Suprapubic skin (tissue), 4 donors: ENCODE results near the gene MSH2. TPM values are rescaled to one million over a fixed set of nuclear protein-coding genes. Genes with fewer than 3 reads are reported as not detected.

ENCODE experiments used
- DNase-seq, 2 donors: peaks; one replicate each; pipeline ENCODE4 v3.0.0-alpha.2; 2019; ENCODE audit warnings: low spot score in 2 of 2
- H3K27ac ChIP-seq: fragments of 200-600 bp; sonication (generic); one replicate; pipeline ENCODE4 v1.5.1; 2019
- H3K27me3 ChIP-seq: fragments of 200-600 bp; sonication (generic); one replicate; pipeline ENCODE4 v1.5.1; 2019
- H3K36me3 ChIP-seq: fragments of 200-600 bp; sonication (generic); one replicate; pipeline ENCODE4 v1.5.1; 2019
- H3K4me1 ChIP-seq: fragments of 200-600 bp; sonication (generic); one replicate; pipeline ENCODE4 v1.5.1; 2019
- H3K4me3 ChIP-seq: fragments of 200-600 bp; sonication (generic); one replicate; pipeline ENCODE4 v1.5.1; 2019; ENCODE audit warnings: mild to moderate bottlenecking
- H3K9me3 ChIP-seq: fragments of 200-600 bp; sonication (generic); one replicate; pipeline ENCODE4 v1.5.1; 2019
- EP300 ChIP-seq: sonication (generic); formaldehyde crosslinking; IDR thresholded peaks from one replicate; pipeline ENCODE4 v1.6.1; 2017; ENCODE audit warnings: antibody characterized with exemption
- POLR2A ChIP-seq, 2 donors: fragments of 450-650 bp; IDR thresholded peaks; one replicate each; pipeline ENCODE4 v1.6.1; 2017; ENCODE audit warnings: antibody characterized with exemption in 2 of 2, mild to moderate bottlenecking in 2 of 2, moderate library complexity in 2 of 2
- POLR2AphosphoS5 ChIP-seq, 3 donors: sonication (generic); formaldehyde crosslinking; IDR thresholded peaks; one replicate each; pipeline ENCODE4 v1.6.1; 2017; ENCODE audit warnings: antibody characterized with exemption in 3 of 3
- WGBS: methylation state at CpG from one replicate; pipeline ENCODE4 v1.1.5; 2018; 5-methylcytosine and 5-hydroxymethylcytosine counted together
- total RNA-seq, 4 donors: library from RNA; depleted of rRNA; stranded (reverse); fragments of >200 nt; gene quantifications; one replicate each; pipeline ENCODE4 v1.1.0, GENCODE V29; 2016
- TF ChIP-seq, protein P1 (sequence below), 2 donors: fragments of 200-600 bp in 1 of 2; fragments of 450-650 bp in 1 of 2; sonication (generic) in 1 of 2; IDR thresholded peaks; one replicate each; pipeline ENCODE4 v1.5.1; 2016 to 2019; ENCODE audit warnings: antibody characterized with exemption in 2 of 2, mild to moderate bottlenecking in 1 of 2, moderate library complexity in 1 of 2

Gene MSH2
- total RNA-seq, 4 donors from 2014 or later = 11.8 to 18.1 (median 13.8) TPM

DNA sequence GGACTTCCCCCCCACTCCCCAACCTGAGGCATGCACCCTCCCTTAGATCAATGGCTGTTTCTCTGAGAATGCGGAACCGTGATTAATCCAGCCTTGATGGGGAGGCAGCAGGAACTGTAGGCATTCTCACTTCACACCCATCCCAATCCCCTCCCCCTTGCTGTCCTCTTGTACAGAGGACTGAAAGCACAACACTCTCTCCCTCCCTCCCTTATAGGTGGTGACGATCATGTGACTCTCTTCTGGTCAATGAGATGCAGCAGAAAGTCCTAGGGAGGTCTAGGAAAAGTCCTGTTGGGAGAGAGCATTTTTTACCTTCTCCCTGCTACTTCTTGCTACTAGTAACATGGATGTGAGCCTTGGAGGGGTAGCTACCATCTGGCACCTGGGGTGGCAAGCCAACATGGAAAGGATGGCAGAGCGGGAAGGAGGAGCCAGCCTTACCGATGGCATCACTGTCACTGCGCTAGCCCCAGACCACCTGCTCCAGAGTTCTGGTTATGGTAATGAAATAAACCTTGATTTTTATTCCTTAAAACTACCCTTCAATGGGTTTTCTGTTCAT is 106.9 kb downstream of the MSH2 start:
- Histone ChIP-seq H3K27ac (no peak overlapping the region), H3K36me3 (no peaks in the 10 kb centered on the region), H3K27me3 (no peaks in the 10 kb centered on the region), H3K4me1 (no peaks in the 10 kb centered on the region), H3K4me3 (no peak overlapping the region), H3K9me3 (no peaks in the 10 kb centered on the region)
- 97% methylated on average over 6 of the region's 6 CpGs for WGBS
- DNase-seq = no peak
- TF ChIP-seq POLR2A (IDR thresholded peaks at IDR 0.05) (no peak), EP300 (no peak), POLR2AphosphoS5 (IDR thresholded peaks at IDR 0.05) (no peak)
- TF ChIP-seq, protein P1, sequence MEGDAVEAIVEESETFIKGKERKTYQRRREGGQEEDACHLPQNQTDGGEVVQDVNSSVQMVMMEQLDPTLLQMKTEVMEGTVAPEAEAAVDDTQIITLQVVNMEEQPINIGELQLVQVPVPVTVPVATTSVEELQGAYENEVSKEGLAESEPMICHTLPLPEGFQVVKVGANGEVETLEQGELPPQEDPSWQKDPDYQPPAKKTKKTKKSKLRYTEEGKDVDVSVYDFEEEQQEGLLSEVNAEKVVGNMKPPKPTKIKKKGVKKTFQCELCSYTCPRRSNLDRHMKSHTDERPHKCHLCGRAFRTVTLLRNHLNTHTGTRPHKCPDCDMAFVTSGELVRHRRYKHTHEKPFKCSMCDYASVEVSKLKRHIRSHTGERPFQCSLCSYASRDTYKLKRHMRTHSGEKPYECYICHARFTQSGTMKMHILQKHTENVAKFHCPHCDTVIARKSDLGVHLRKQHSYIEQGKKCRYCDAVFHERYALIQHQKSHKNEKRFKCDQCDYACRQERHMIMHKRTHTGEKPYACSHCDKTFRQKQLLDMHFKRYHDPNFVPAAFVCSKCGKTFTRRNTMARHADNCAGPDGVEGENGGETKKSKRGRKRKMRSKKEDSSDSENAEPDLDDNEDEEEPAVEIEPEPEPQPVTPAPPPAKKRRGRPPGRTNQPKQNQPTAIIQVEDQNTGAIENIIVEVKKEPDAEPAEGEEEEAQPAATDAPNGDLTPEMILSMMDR (IDR thresholded peaks at IDR 0.05) = no peak

DNA sequence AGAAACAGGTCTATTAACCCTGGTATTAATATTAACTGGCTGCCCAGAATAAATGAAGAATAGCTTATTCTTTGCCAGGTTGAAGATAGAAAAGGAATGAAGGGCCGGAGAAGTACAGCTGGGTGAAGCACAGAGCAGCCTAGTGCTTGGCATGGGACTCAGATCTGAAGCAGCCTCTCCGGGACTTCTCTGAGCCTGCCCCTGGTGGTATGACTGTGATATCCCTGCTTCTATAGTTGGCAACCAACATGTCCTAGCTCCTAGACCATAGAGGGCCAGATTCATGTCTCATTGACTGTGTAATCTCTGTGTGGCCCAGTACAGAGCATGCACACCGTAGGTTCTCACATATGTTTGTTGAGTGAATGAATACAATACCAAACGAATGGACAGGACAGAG is 107.8 kb downstream of the MSH2 start:
- Histone ChIP-seq H3K27ac (no peak overlapping the region), H3K4me3 (no peak overlapping the region), H3K36me3 (no peaks in the 10 kb centered on the region), H3K27me3 (no peaks in the 10 kb centered on the region), H3K4me1 (no peaks in the 10 kb centered on the region), H3K9me3 (no peaks in the 10 kb centered on the region)
- 97% methylated on average over 4 of the region's 4 CpGs for WGBS
- TF ChIP-seq EP300 (no peak), POLR2AphosphoS5 (IDR thresholded peaks at IDR 0.05) (no peak), POLR2A (IDR thresholded peaks at IDR 0.05) (no peak)
- no peak for DNase-seq

DNA sequence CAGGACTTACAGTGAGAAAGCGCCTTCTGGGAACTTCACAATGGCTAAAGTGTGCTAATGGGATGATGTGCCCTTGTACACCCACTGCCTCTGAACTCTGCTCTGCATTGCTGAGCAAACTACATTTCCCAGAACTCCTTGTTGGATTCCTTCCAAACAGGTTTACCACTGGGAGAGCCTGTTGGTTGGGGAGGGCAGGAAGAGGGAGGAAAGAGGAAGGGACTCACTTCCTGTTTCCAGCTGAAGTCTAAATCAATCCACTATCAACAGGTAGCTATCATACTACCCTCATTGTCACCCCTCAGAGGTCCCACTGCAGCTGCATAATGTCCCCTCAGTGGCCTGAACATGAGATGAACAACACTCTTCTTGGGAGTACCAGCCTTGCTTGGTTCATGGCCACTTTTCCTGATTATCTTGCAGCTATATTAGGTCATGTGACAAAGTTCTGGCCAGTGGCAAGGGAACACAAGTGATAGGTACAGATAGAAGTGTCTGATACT is 109.7 kb downstream of the MSH2 start:
- TF ChIP-seq POLR2AphosphoS5 (IDR thresholded peaks at IDR 0.05) (no peak), POLR2A (IDR thresholded peaks at IDR 0.05) (no peak), EP300 (no peak)
- TF ChIP-seq, protein P1 (IDR thresholded peaks at IDR 0.05) = no peak
- DNase-seq = no peak
- 94% methylated on average over 1 of the region's 1 CpG for WGBS
- Histone ChIP-seq H3K36me3 (no peaks in the 10 kb centered on the region), H3K4me1 (no peaks in the 10 kb centered on the region), H3K9me3 (no peaks in the 10 kb centered on the region), H3K4me3 (no peak overlapping the region), H3K27me3 (no peaks in the 10 kb centered on the region), H3K27ac (no peak overlapping the region)

DNA sequence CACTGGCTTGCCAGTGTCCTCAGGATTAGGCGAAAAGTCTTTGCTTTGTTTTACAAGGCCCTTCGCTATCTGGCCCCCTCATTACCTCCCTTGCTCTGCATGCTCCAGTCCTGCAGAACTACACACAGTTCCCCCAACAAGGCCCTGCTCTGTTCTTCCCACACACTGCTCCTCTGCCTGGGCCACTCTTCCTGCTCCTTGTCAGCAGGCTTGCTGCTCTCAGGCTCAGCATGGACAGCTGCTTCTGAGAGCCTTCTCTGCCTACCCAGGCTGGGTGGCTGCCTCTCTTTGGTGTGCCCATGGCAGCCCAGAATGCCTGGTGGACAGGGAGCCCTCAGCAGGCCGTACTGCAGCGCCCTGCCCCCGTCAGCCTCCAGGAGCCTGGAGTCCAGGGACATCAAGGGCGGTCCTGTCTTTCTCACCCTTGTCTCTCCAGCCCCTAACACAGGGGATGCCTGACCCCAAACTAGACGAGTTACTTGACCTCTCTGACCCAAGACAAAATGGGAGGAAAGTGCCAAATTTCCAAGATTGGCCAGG is 111.1 kb downstream of the MSH2 start:
- Histone ChIP-seq H3K9me3 (no peaks in the 10 kb centered on the region), H3K4me1 (no peaks in the 10 kb centered on the region), H3K4me3 (no peak overlapping the region), H3K27ac (no peak overlapping the region), H3K27me3 (no peaks in the 10 kb centered on the region), H3K36me3 (no peaks in the 10 kb centered on the region)
- DNase-seq = no peak
- TF ChIP-seq POLR2A (IDR thresholded peaks at IDR 0.05) (no peak), POLR2AphosphoS5 (IDR thresholded peaks at IDR 0.05) (no peak), EP300 (no peak)
- TF ChIP-seq, protein P1 (IDR thresholded peaks at IDR 0.05) = no peak
- 92% methylated on average over 7 of the region's 7 CpGs for WGBS

DNA sequence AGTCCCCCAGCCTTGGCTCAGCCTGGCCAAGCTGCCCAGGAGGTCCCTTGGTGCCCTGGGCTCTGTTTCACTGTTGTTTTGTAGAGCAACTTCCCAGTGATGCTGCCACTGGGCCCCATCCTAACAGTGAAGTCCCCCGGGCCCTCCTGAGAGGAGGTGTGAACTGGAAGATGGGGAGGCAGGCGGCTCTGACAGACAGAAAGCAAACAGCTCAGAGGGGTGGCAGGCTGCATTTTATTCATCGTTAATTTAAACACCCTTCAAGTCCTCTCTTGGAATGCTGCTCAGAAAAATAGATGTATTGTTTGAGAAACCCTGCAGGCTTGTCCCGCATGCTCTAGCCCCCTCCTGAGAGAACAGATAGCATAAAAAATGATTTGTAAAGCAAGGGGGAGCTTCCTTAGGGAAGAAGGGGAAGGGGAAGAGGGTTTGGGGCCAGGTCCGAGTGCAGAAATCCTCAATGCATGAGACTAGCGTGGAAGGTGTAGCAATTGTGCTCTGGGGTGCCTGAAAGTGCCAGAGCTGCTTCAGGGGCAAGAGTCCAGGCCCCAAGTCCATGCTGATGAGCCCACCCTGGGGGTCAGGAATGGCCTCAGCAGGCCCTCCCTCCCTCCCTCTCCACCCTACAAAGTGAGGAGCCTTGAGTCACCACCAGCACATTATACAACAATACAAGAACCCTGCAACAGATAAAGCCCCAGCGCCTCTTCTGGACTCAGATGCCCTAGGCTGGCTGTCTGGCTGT is 113.6 kb downstream of the MSH2 start:
- Histone ChIP-seq H3K9me3 (no peaks in the 10 kb centered on the region), H3K4me3 (no peak overlapping the region), H3K4me1 (peaks cover 12% of the 10 kb centered on the region), H3K36me3 (no peaks in the 10 kb centered on the region), H3K27me3 (peaks cover 17% of the 10 kb centered on the region), H3K27ac (no peak overlapping the region)
- TF ChIP-seq POLR2A (IDR thresholded peaks at IDR 0.05) (no peak), EP300 (no peak), POLR2AphosphoS5 (IDR thresholded peaks at IDR 0.05) (no peak)
- TF ChIP-seq, protein P1 (IDR thresholded peaks at IDR 0.05) = no peak
- 72% methylated on average over 7 of the region's 7 CpGs for WGBS
- DNase-seq = no peak
